Raji (cell line): ENCODE measurements around the gene COL15A1.
A peak's percentile ranks its signal among the peaks of the same experiment; 100 is the strongest.

Experiments
- POLR2A ChIP-seq: IDR thresholded peaks from 2 replicates; pipeline ENCODE4 v1.6.1; 2011; ENCODE audit warnings: low read depth, low read length, control low read depth; ENCODE audit not compliant: insufficient read depth

Gene COL15A1

GRCh38 chr9:99103054-99103895 lies 159.6 kb downstream of the COL15A1 start:
- TF ChIP-seq POLR2A: no peak

GRCh38 chr9:99103901-99104458 lies 160.3 kb downstream of the COL15A1 start:
- TF ChIP-seq POLR2A: no peak

- peak; percentile 69 for TF ChIP-seq POLR2A
Measured at GRCh38 chr9:99104459-99105151, 160.9 kb downstream of the COL15A1 start, which contains the start of gene TGFBR1. TGFBR1 (plus strand) TSS chr9:99105113; CDS start chr9:99105206, 93 bp downstream.

- TF ChIP-seq POLR2A: no peak; the same call in 1 of the 2 replicates
Measured at GRCh38 chr9:99105152-99106043, 161.7 kb downstream of the COL15A1 start.

- TF ChIP-seq POLR2A: no peak
Measured at GRCh38 chr9:99106044-99106375, 162.3 kb downstream of the COL15A1 start.

- no peak for TF ChIP-seq POLR2A
Measured at GRCh38 chr9:99107421-99107820, 163.7 kb downstream of the COL15A1 start.

GRCh38 chr9:99108131-99108530 lies 164.4 kb downstream of the COL15A1 start:
- no peak for TF ChIP-seq POLR2A

- no peak for TF ChIP-seq POLR2A
Measured at GRCh38 chr9:99109522-99109921, 165.8 kb downstream of the COL15A1 start.

- TF ChIP-seq POLR2A: no peak
Measured at GRCh38 chr9:99112750-99113413, 169.2 kb downstream of the COL15A1 start.

- no peak for TF ChIP-seq POLR2A
Measured at GRCh38 chr9:99113414-99114048, 169.8 kb downstream of the COL15A1 start.

GRCh38 chr9:99114049-99114440 lies 170.3 kb downstream of the COL15A1 start:
- no peak for TF ChIP-seq POLR2A

GRCh38 chr9:99114846-99115500 lies 171.3 kb downstream of the COL15A1 start:
- TF ChIP-seq POLR2A: no peak

- TF ChIP-seq POLR2A: no peak
Measured at GRCh38 chr9:99116003-99116411, 172.3 kb downstream of the COL15A1 start.

- TF ChIP-seq POLR2A: 0 out of 2 replicates have a peak, but pooled peaks have one; percentile 15
Measured at GRCh38 chr9:99118782-99119466, 175.2 kb downstream of the COL15A1 start.
